AG10803 (cell line): ENCODE measurements around the gene ADAMTS2.

Experiments
- DNase-seq: peaks from one replicate; pipeline ENCODE4 v3.0.0; 2010; ENCODE audit warnings: low read depth
- H3K4me3 ChIP-seq: 2 replicates; pipeline ENCODE4 v1.5.1; 2011; ENCODE audit warnings: mild to moderate bottlenecking, low read length, control low read depth
- TF ChIP-seq, protein P1 (sequence below): conservative IDR thresholded peaks from 2 replicates; pipeline ENCODE4 v1.5.1; 2011; ENCODE audit warnings: mild to moderate bottlenecking, low read length, control low read depth, inconsistent platforms

The ADAMTS2 gene

DNA sequence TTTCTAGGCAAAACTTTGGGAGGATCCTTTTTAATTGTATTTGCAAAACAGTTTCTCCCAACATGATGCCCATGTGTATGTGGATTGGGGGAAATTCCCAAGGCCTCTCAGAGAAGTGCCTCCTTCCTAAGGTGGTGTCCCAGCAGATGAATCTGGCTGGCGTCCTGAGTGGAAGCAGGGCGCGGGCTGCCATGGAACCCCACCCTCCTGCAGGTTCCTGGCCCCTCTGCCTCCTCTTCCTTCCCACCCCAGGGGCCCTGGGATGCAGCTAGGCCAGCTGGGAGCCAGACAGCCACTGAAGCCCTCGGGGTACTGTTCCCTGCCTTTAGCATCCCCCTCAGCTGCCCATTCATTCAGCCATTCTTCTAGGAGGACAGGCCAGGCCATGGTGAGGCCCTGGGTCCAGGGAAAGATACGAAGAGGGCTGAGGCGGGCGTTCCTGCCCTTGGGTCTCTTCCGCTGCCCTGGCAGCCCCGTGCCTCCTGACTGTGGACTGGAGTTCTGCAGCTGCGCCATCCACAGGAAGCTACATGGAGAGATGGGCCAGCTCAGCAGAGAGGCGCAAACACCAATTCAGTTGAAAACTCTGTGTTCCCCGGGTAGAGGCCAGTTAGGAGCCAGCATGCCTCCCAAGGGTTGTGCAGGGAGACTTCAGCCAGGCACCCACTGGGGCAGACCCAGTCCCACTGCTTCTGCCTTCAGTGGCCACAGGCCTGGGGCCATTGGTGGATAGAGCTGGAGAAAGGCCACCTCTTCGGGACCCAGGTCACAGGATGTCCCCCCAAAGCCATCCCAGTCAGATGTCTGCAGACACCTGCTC is 36.5 kb downstream of the ADAMTS2 start:
- no peak overlapping the region for H3K4me3 ChIP-seq
- DNase-seq: no peak
- TF ChIP-seq, protein P1, sequence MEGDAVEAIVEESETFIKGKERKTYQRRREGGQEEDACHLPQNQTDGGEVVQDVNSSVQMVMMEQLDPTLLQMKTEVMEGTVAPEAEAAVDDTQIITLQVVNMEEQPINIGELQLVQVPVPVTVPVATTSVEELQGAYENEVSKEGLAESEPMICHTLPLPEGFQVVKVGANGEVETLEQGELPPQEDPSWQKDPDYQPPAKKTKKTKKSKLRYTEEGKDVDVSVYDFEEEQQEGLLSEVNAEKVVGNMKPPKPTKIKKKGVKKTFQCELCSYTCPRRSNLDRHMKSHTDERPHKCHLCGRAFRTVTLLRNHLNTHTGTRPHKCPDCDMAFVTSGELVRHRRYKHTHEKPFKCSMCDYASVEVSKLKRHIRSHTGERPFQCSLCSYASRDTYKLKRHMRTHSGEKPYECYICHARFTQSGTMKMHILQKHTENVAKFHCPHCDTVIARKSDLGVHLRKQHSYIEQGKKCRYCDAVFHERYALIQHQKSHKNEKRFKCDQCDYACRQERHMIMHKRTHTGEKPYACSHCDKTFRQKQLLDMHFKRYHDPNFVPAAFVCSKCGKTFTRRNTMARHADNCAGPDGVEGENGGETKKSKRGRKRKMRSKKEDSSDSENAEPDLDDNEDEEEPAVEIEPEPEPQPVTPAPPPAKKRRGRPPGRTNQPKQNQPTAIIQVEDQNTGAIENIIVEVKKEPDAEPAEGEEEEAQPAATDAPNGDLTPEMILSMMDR: no peak

DNA sequence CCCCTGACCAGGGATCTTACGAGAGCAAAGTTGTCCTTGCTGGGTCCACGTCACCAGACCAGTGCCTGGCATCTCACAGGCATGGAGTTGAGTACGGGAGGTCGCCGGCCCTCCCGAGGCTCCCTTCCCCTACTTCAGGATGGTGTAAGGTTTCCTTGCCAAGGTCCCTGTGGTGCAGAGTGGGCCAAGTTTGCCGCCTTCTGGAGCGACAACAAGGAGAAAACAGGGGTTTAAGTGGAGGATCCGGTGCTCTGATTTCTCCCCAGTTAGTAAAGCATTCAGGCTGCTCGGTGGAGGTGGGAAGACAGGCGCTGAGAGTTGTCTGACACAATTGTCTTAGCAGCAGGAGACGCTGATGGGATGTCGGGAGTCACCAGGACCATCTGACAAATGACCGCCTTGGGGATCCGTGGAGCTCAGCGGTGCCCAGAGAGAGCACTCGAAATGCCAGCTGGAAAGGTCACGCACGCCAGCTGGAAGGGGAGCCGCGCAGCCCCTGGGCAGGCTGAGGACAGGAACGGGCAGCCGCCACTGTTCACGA is 37.3 kb downstream of the ADAMTS2 start:
- H3K4me3 ChIP-seq: no peak overlapping the region
- no peak for DNase-seq
- TF ChIP-seq, protein P1: no peak

DNA sequence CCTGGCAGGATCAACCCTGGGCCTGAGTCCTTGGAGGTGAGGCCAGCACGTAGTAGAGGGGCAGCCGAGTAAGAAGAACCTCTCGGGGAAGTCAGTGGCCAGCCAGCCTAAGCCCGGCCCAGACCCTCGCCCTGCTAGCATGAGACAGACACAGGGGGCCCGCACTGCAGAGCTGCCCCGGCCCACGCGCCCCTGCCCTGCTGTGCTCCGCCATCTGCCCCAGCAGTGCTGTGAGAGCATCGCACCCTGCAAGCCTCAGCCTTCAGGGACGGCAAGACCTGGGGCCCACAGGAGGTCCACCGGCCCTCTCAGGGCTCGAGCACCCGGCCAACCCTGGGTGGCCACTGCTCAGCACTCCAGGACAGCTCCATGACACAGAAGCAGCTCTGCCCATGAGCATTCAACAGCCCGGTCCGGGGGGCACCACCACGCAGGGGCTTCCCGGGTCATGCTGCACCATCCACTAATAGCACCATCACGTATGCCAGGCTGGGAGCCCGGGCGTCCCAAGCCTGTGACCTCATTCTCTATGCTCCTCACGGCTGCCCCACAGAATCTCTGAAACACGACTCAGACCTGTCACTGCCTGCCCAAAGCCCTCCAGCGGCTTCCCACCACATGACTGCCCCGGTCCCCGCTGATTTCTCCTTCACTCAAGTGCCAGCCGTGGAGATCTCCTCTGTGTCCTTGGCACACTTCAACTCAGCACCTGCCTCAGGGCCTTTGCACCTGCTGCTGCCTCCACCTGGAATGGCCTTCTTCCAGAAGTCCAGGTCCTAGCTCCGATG is 38.1 kb downstream of the ADAMTS2 start:
- H3K4me3 ChIP-seq: no peak overlapping the region
- DNase-seq: peak; percentile 54
- TF ChIP-seq, protein P1: no peak

DNA sequence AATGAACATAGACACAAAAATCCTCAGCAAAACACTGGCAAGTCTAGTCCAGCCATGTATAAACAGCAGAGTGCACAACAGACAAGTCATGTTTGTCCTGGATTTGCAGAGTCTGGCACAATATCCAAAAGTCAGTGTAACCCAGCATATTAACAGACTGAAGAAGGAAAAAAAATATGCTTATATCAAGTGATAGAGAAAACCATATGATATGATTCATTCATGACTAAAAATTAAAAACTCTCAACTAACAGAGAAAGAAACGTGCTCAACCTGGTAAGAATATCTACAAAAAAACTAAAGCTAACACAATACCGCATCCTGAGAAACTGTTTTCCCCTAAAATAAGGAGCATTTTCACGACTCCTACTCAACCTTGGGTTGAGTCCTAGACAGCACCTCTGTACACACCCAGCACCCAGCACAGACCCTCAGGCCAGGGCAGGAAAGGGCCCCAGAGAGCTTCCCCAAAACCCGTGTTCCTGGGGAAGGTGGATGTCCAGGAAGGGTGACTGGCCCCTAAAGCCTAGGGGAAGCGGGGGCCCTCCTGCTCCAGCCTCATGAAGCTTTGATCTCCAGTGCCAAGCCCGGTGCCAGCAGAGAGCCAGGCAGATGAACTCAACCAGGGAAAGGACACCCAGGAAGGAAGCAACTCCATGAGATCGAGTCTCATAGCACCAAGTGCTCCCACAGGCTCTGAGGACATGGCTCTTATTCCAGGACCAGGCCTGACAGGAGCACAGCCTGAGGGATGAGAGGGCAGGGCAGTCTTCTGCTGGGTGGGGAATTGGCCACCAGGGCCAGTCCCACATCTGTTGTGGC is 38.9 kb downstream of the ADAMTS2 start:
- no peak overlapping the region for H3K4me3 ChIP-seq
- peak; percentile 57 for DNase-seq
- TF ChIP-seq, protein P1: no peak

DNA sequence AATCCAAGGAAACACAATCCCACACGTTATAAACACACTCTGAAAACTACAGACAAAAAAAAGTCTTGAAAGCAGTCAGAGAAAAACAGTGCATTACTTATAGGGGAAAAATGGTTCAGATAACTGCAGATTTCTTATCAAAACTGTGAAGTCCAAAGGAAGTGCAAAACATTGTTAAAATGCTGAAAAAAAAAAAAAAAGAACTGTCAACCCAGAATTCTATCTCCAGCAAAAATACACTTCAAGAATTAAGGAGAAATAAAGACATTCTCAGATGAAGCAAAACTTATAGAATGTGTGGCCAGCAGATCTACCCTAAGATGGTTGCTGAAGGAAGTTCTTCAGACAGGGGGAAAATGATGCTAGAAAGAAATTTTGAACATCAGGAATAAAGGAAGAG is 40.4 kb downstream of the ADAMTS2 start:
- no peak overlapping the region for H3K4me3 ChIP-seq
- no peak for DNase-seq
- TF ChIP-seq, protein P1: no peak

DNA sequence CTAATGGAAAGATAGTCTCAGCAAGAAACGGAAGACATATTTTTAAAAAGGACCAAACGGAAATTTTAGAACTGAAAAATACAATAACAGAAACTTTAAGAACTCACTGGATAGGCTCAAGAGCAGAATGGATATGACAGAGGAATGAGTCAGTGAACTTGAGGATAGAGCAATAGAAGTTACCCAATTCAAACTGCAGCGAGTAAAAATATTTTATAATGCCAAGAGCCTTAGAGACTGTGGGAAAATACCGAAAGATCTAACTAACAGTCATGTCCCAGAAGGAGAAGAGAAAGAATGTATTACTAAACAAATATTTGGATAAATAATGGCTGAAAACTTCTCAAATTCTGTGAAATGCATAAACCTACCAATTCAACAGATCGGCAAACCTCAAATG is 40.8 kb downstream of the ADAMTS2 start:
- TF ChIP-seq, protein P1: no peak
- peak; percentile 97 for DNase-seq
- H3K4me3 ChIP-seq: no peak overlapping the region
